ENCODE data around the gene TMEM132D. TPM values are rescaled to one million over a fixed set of nuclear protein-coding genes. Genes with fewer than 3 reads are reported as not detected.

Gene TMEM132D
- total RNA-seq, 1 donor = not detected

GRCh38 chr12:129138776-129139175 lies 765.0 kb downstream of the TMEM132D start:
- no peak for DNase-seq (ENCODE audit: low read depth in 2 of 3, low spot score in 2 of 3)

GRCh38 chr12:129136694-129137325 lies 767.0 kb downstream of the TMEM132D start:
- DNase-seq (ENCODE audit: low read depth in 2 of 3, low spot score in 2 of 3) = no peak

GRCh38 chr12:129127771-129128170 lies 776.1 kb downstream of the TMEM132D start:
- DNase-seq (ENCODE audit: low read depth in 2 of 3, low spot score in 2 of 3) = no peak

GRCh38 chr12:129127211-129127610 lies 776.6 kb downstream of the TMEM132D start:
- no peak for DNase-seq (ENCODE audit: low read depth in 2 of 3, low spot score in 2 of 3)

- DNase-seq (ENCODE audit: low read depth in 2 of 3, low spot score in 2 of 3) = no peak
Measured at GRCh38 chr12:129119537-129119936, 784.3 kb downstream of the TMEM132D start.

GRCh38 chr12:129115558-129115957 lies 788.3 kb downstream of the TMEM132D start:
- no peak for DNase-seq (ENCODE audit: low read depth in 2 of 3, low spot score in 2 of 3)

GRCh38 chr12:129110575-129110974 lies 793.2 kb downstream of the TMEM132D start:
- DNase-seq (ENCODE audit: low read depth in 2 of 3, low spot score in 2 of 3) = no peak

GRCh38 chr12:129109174-129110001 lies 794.4 kb downstream of the TMEM132D start:
- no peak for DNase-seq (ENCODE audit: low read depth in 2 of 3, low spot score in 2 of 3)

- no peak for DNase-seq (ENCODE audit: low read depth in 2 of 3, low spot score in 2 of 3)
Measured at GRCh38 chr12:129106772-129107171, 797.1 kb downstream of the TMEM132D start.

GRCh38 chr12:129103231-129103630 lies 800.6 kb downstream of the TMEM132D start:
- DNase-seq (ENCODE audit: low read depth in 2 of 3, low spot score in 2 of 3) = no peak

GRCh38 chr12:129102233-129102632 lies 801.6 kb downstream of the TMEM132D start:
- DNase-seq (ENCODE audit: low read depth in 2 of 3, low spot score in 2 of 3) = no peak

GRCh38 chr12:129101816-129102215 lies 802.0 kb downstream of the TMEM132D start:
- DNase-seq (ENCODE audit: low read depth in 2 of 3, low spot score in 2 of 3) = no peak

- DNase-seq (ENCODE audit: low read depth in 2 of 3, low spot score in 2 of 3) = no peak
Measured at GRCh38 chr12:129101404-129101803, 802.4 kb downstream of the TMEM132D start.

GRCh38 chr12:129097451-129097850 lies 806.4 kb downstream of the TMEM132D start:
- DNase-seq (ENCODE audit: low read depth in 2 of 3, low spot score in 2 of 3) = no peak

GRCh38 chr12:129096968-129097367 lies 806.9 kb downstream of the TMEM132D start:
- no peak for DNase-seq (ENCODE audit: low read depth in 2 of 3, low spot score in 2 of 3)

- DNase-seq (ENCODE audit: low read depth in 2 of 3, low spot score in 2 of 3) = no peak
Measured at GRCh38 chr12:129096184-129096583, 807.6 kb downstream of the TMEM132D start.

GRCh38 chr12:129089576-129089975 lies 814.2 kb downstream of the TMEM132D start:
- no peak for DNase-seq (ENCODE audit: low read depth in 2 of 3, low spot score in 2 of 3)

GRCh38 chr12:129084875-129085826 lies 818.7 kb downstream of the TMEM132D start:
- no peak for DNase-seq (ENCODE audit: low read depth in 2 of 3, low spot score in 2 of 3)

GRCh38 chr12:129083121-129083840 lies 820.5 kb downstream of the TMEM132D start:
- no peak for DNase-seq (ENCODE audit: low read depth in 2 of 3, low spot score in 2 of 3)

GRCh38 chr12:129082441-129082840 lies 821.4 kb downstream of the TMEM132D start:
- DNase-seq (ENCODE audit: low read depth in 2 of 3, low spot score in 2 of 3) = no peak
